Activated CD4-positive, alpha-beta T cell treated with anti-CD3 and anti-CD28 coated beads, Interleukin-2, amount 10 ng/mL, durations not matched to agents 24 days and 14 days (primary cell): Measurements from ENCODE around the gene ANO7. TPM values are rescaled to one million over a fixed set of nuclear protein-coding genes. Genes with fewer than 3 reads are reported as not detected.

Source experiments
- DNase-seq: peaks from one replicate; pipeline ENCODE4 v3.0.0; 2022
- H3K27ac Mint-ChIP-seq: one replicate; pipeline ENCODE4 v1.8.0; 2022; ENCODE audit warnings: mild to moderate bottlenecking, mixed read lengths
- H3K27me3 Mint-ChIP-seq: one replicate; pipeline ENCODE4 v1.8.0; 2022; ENCODE audit warnings: mixed read lengths
- H3K36me3 Mint-ChIP-seq: one replicate; pipeline ENCODE4 v1.8.0; 2022; ENCODE audit warnings: low read depth, mild to moderate bottlenecking, mixed read lengths
- H3K4me1 Mint-ChIP-seq: one replicate; pipeline ENCODE4 v1.8.0; 2021; ENCODE audit warnings: mixed read lengths
- H3K4me3 Mint-ChIP-seq: one replicate; pipeline ENCODE4 v1.8.0; 2022; ENCODE audit warnings: mild to moderate bottlenecking, moderate library complexity, mixed read lengths
- H3K9me3 Mint-ChIP-seq: one replicate; pipeline ENCODE4 v1.8.0; 2021; ENCODE audit warnings: mixed read lengths
- intact Hi-C: fragments of 100-400 bp; cut with micrococcal nuclease; formaldehyde crosslinking; loops from one replicate; pipeline ENCODE4 v1.15.1; 2023
- total RNA-seq: library from RNA; stranded (reverse); gene quantifications from 2 replicates; pipeline ENCODE4 v1.2.3, GENCODE V29; 2022

The ANO7 gene
- total RNA-seq, 1 donor from 2014 or later, result 2.8 TPM

DNA sequence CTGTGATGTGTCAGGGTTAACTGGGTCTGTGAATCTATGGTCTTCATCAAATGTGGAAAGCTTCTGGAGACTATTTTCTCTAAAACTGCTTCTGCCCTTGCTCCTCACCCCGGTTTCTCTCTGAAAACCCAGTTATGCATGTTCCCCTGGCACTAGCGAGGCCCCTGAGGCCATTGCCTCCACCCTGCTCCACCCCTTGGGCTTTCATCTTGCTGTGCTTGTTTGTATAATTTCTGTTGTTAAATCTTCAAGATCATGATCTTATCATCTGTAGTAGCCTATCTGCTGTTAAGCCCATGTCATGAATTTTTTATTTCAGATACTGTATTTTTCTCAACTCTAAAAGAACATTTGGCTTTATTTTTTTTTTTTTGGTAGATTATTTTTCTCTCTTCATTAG, 14.9 kb upstream of the ANO7 start:
- Mint-ChIP-seq H3K9me3 (peaks cover 11% of the 10 kb centered on the region), H3K4me1 (no peaks in the 10 kb centered on the region), H3K27me3 (no peaks in the 10 kb centered on the region), H3K36me3 (peaks cover 65% of the 10 kb centered on the region), H3K27ac (no peak overlapping the region), H3K4me3 (no peak overlapping the region)
- intact Hi-C loops, result no loop called here
- DNase-seq, result no peak

DNA sequence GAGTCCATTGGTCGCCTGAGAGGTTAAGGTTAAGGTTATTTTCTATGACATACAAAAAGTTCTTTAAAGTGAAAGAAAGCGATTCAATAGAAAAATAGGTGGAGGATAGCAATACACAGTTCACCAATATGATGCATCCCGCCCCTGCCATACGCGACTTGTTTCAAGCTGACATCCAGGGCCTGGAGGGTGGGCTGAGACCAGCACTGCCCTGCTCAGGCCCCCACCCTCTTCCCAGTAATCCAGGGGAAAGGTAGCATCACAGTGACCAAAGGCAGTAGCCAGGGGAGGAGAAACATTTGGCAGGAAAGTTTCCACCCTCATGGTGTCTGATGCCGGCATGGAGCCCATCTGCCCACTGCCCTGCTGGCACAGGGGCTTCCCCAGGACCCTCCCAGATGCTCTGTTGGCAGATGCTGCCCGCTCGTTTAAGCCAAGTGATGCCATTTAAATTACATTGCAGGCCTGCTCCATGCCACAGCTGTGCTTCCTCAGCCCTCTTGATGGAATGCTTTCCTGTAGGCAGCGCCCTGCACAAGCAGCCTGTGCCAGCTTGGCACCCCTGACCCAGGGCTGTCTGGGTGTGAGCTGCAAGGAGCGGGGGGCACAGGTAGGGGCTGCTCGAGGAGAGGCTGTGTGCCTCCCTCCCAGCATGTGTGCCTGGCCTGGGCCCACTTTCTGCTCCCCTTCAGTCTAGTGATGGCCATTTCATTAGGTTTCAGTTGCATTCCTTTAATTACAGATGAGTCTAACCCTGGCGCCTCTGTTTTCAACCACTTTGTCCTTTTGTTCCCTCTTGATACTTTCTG, 10.7 kb upstream of the ANO7 start:
- Mint-ChIP-seq H3K36me3 (peaks cover 46% of the 10 kb centered on the region), H3K9me3 (no peaks in the 10 kb centered on the region), H3K27ac (no peak overlapping the region), H3K4me1 (peaks cover 10% of the 10 kb centered on the region), H3K4me3 (no peak overlapping the region), H3K27me3 (no peaks in the 10 kb centered on the region)
- intact Hi-C loops, result no loop called here
- no peak for DNase-seq

DNA sequence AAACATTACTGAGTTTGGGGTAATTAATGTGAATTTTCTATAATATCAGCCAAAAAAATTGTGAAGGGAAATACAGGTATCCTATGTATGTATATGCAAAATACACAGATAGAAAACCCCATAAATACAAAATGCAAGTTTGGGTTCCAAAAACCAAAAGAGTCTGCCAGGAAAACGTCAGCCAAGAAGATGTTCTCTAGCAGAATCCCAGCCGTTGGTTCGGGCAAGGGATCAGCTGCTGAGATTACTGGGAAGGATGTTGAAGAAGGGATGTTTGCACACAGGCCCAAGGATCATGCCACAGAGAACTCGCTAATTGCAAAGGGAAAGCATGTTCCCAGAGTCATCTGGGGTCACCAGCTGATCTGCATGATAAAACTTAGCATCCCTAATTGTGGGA, 9.5 kb upstream of the ANO7 start:
- Mint-ChIP-seq H3K27me3 (no peaks in the 10 kb centered on the region), H3K4me3 (no peak overlapping the region), H3K9me3 (no peaks in the 10 kb centered on the region), H3K36me3 (peaks cover 37% of the 10 kb centered on the region), H3K4me1 (peaks cover 10% of the 10 kb centered on the region), H3K27ac (no peak overlapping the region)
- DNase-seq, result no peak
- intact Hi-C loops, result no loop called here

DNA sequence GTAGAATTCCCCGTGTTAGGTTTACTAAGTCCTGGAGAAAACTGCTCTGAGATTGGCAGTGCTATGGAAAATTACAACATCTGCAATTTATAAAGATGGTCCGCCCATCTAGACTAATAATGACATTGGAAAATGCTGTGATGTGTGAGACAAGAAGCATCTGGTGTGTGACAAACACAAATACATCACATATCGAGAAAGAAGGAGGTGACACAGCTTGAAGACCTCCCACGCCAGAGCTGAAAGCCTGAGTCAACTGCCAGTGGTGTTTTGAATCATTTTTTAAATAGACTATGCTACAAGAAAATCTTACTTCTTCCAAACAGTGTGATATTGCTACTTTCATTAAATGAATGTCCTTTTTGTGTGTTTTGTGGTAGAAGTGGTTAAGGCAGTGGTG, 8.6 kb upstream of the ANO7 start:
- Mint-ChIP-seq H3K27ac (peak overlapping the region; percentile 63), H3K9me3 (no peaks in the 10 kb centered on the region), H3K27me3 (no peaks in the 10 kb centered on the region), H3K4me3 (no peak overlapping the region), H3K4me1 (peaks cover 10% of the 10 kb centered on the region), H3K36me3 (peaks cover 36% of the 10 kb centered on the region)
- intact Hi-C loops, result no loop called here
- DNase-seq, result no peak

DNA sequence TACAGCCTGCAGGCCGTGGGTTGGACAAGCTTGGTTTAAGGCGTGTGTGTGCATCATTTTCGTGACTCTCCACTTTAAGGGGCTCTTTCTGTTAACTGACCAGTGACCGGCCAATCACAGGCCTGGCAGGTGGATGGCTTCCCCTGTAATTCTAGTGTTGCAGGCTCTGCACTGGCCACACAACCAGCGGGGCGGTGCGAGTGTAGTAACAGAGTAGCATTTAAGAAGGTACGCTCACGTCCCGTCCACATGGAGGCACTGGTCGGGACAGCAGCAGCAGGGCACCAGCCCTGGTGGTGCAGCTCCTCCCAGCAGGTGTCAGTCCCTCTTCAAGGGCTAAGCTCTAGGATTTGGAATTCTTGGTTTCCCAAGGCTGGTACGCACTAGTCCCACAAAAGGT, 8.0 kb upstream of the ANO7 start:
- intact Hi-C loops, result no loop called here
- no peak for DNase-seq
- Mint-ChIP-seq H3K9me3 (no peaks in the 10 kb centered on the region), H3K4me1 (peaks cover 10% of the 10 kb centered on the region), H3K4me3 (no peak overlapping the region), H3K27me3 (no peaks in the 10 kb centered on the region), H3K27ac (no peak overlapping the region), H3K36me3 (peaks cover 31% of the 10 kb centered on the region)

DNA sequence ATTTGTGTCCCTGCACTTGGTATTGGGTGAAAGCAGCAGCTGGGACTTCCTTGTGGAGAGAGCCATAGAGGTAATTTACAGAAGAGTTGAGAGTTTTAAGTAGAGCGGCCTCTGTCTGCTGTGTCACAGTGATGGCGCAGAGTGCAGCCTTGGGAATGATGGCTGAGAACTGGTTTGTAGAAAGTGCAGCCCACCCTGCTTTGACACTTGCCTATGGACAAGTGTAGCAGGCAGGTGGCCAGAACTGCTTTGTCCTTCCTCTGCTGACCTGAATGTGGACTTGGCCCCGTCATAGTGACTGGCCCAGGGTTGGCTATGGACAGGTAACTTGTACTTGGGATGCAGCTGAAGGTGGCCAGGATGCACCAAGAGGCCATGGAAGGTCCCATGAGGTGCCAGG, 6.4 kb upstream of the ANO7 start:
- Mint-ChIP-seq H3K27me3 (no peaks in the 10 kb centered on the region), H3K36me3 (peaks cover 29% of the 10 kb centered on the region), H3K27ac (no peak overlapping the region), H3K4me1 (peaks cover 10% of the 10 kb centered on the region), H3K9me3 (no peaks in the 10 kb centered on the region), H3K4me3 (no peak overlapping the region)
- no peak for DNase-seq
- intact Hi-C loops, result no loop called here

DNA sequence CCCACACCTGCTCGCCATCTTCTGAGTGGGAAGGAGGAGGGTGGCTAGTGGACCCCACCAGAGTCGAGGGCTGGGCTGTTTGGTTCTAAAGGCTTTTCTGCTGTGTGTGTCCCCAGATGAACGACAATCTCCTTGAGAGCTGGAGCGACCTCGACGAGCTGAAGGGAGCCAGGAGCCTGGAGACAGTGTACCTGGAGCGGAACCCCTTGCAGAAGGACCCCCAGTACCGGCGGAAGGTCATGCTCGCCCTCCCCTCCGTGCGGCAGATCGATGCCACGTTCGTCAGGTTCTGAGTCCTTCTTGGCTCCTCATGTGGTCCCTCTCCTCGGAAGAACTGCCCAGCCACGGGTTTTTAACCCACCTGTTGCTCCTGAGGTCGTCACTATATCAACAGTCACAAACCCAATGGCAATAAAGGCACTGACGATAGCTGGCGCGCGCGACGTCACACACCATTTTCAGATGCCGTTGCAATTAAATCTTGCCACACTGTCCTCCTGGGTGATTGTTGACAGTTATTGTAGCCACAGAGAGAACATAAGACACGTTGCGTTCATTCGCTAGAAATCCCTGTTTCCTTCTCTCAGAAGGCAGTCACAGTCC, 5.8 kb upstream of the ANO7 start:
- intact Hi-C loops, result no loop called here
- H3K9me3 Mint-ChIP-seq, result no peaks in the 10 kb centered on the region
- H3K36me3 Mint-ChIP-seq, result peaks cover 25% of the 10 kb centered on the region
- H3K4me1 Mint-ChIP-seq, result peaks cover 10% of the 10 kb centered on the region
- DNase-seq, result no peak
- no peak overlapping the region for H3K4me3 Mint-ChIP-seq
- H3K27me3 Mint-ChIP-seq, result no peaks in the 10 kb centered on the region
- no peak overlapping the region for H3K27ac Mint-ChIP-seq

DNA sequence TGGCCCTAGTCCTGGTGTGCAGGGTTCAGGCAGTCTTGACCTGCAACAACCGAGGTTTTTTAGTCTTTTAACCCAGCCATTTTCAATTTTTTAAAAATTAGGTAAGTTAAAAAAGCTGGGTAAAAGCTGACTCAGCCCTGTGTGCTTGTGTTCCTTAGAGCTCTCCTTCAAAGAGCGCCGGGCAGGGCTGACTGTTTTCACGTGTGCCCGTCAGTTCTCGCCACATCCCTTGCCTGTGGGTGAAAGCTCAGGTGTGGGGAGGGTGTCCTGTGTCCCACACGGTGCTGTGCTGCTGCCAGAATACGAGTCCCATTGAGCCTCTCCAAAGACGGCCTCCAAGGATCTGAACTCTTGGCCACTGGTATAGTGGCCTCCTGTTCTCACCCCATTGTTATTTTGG, 5.3 kb upstream of the ANO7 start:
- Mint-ChIP-seq H3K27me3 (no peaks in the 10 kb centered on the region), H3K4me3 (no peak overlapping the region), H3K36me3 (peaks cover 20% of the 10 kb centered on the region), H3K9me3 (no peaks in the 10 kb centered on the region), H3K4me1 (peaks cover 10% of the 10 kb centered on the region), H3K27ac (no peak overlapping the region)
- intact Hi-C loops, result no loop called here
- DNase-seq, result no peak

DNA sequence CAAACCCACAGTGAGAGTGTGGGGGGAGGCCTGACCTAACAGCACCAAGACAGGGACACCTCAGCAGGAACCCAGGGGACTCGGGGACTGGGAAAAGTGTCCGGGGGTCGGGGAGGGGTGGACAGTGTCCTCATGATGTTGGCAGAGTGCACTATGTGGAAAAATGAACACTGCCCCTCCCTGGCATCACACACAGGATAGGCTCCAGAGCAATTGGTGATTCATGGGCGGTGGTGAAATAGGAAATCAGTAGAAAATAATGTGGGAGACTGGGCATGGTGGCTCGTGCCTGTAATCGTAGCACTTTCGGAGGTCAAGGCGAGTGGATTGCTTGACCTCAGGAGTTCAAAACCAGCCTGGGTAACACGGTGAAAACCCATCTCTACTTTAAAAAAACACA, 3.6 kb upstream of the ANO7 start:
- H3K36me3 Mint-ChIP-seq, result peaks cover 7% of the 10 kb centered on the region
- H3K27ac Mint-ChIP-seq, result no peak overlapping the region
- no peaks in the 10 kb centered on the region for H3K9me3 Mint-ChIP-seq
- H3K4me3 Mint-ChIP-seq, result no peak overlapping the region
- peaks cover 2% of the 10 kb centered on the region for H3K4me1 Mint-ChIP-seq
- DNase-seq, result no peak
- no peaks in the 10 kb centered on the region for H3K27me3 Mint-ChIP-seq
- intact Hi-C loops, result no loop called here

DNA sequence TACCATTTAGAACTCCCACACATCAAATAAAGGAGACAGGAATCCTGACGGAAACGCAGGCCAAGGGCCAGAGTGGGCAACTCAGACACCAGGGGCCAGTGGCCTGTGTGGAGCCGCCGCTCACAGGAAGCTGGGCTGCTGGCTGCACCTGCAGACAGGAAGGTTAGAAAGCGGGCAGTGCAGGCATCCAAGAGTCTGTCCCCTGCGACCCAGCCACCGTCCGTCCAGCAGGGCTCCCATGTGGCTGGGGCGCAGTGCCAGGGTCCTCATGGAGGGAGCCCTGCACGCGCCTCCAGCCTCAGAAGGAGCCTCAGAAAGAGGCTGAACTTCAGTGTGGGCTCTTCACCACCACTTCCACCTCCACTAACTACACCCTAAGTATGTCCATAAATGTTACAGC, 2.5 kb upstream of the ANO7 start:
- H3K4me1 Mint-ChIP-seq, result no peaks in the 10 kb centered on the region
- no peak for DNase-seq
- H3K9me3 Mint-ChIP-seq, result no peaks in the 10 kb centered on the region
- H3K4me3 Mint-ChIP-seq, result no peak overlapping the region
- no peak overlapping the region for H3K27ac Mint-ChIP-seq
- H3K27me3 Mint-ChIP-seq, result no peaks in the 10 kb centered on the region
- peaks cover 4% of the 10 kb centered on the region for H3K36me3 Mint-ChIP-seq
- intact Hi-C loops, result no loop called here

DNA sequence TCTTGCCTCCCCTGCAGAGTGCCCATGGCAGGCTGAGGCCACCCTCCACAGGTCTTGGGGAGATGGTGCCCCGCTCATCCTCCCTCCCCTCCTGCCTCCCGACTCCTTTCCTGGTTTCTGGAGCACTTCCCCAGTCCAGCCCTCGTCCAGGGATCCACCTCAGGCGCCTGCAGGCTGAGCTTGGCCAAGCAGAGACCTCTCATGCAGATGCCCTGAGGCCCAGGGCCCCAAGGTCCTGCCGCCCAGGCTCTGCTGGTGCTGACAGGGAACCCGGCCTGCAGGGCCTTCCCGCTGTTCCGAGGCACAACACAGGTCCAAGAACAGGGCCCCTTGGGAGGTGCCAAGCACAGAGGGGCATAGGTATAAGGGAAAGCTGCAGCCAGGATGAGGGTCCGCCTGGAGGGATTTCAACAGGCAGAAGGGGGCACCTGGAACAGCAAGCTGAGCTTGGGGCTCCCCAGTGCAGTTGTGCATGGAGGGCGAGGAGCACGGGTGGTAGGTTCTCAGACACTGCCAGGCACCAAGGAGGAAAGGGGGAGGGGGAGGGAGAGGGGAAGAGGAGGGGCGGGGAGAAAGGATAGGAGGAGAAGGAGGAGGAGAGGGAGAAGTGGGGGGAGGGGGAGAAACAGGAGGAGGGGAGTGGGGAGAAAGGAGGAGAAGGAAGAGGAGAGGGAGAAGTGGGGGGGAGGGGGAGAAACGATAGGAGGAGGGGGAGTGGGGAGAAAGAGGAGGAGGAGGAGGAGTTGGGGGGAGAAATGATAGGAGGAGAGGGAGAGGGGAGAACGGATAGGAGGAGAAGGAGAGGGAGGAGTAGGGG, 1.2 kb upstream of the ANO7 start:
- H3K36me3 Mint-ChIP-seq, result no peaks in the 10 kb centered on the region

DNA sequence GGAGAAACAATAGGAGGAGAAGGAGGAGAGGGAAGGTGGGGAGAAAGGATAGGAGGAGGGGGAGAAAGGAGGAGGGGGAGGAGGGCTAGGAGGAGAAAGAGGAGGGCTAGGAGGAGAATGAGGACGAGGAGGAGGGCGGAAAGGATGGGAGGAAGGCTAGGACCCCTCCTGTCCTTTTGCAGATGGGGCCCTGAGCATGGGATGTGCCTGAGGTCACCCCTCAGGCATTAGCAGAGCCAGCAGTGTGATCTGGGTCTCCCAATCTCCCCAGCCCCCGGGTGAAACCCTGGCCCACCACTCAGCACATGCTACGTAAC, 601 bp upstream of the ANO7 start:
- no peak overlapping the region for H3K27ac Mint-ChIP-seq
- no peaks in the 10 kb centered on the region for H3K36me3 Mint-ChIP-seq
- intact Hi-C loops, result no loop called here
- H3K9me3 Mint-ChIP-seq, result no peaks in the 10 kb centered on the region
- DNase-seq, result no peak
- H3K27me3 Mint-ChIP-seq, result no peaks in the 10 kb centered on the region
- no peaks in the 10 kb centered on the region for H3K4me1 Mint-ChIP-seq
- no peak overlapping the region for H3K4me3 Mint-ChIP-seq

More for the DNA sequence above, 1.2 kb upstream of the ANO7 start:
- intact Hi-C loops, result no loop called here
- Mint-ChIP-seq H3K27me3 (no peaks in the 10 kb centered on the region), H3K4me1 (no peaks in the 10 kb centered on the region), H3K9me3 (no peaks in the 10 kb centered on the region), H3K4me3 (no peak overlapping the region), H3K27ac (no peak overlapping the region)
- DNase-seq, result no peak

DNA sequence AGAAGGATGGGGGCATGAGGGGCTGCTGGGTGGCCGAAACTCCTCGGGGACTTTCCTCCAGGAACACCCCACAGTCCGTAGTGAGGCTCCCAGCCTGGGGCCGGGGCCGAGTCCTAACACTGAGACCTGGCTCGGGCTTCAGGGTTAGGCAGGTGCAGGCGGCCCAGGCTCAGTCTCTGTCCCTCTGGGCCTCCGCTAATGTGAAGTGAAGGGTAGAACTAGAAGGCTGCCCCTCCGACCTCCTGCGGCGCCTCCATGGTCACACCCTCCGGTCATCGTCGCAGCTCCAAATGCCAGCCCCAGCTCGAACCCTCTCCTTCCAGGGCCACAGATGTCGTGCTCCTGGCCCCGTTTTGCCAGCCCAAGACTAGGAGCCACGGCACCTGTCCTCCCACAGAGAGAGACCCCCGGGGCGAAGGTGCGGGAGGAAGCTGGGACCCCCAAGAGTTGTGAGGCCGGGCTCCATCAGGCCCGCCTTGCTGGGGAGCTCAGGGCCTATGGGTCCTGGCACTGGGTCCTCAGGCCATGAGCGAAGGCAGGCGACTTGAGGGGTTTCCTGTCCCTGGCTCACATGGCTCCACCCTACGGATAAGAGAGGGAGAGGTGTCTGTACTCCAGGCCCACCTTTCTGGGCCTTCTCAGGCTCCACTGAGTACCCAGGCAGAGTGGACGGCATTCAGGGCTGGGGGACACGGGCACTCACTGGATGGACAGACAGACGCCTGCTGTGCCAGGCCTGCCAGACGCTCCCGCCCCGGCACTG, 797 bp downstream of the ANO7 start:
- Mint-ChIP-seq H3K27me3 (no peaks in the 10 kb centered on the region), H3K27ac (no peak overlapping the region)

DNA sequence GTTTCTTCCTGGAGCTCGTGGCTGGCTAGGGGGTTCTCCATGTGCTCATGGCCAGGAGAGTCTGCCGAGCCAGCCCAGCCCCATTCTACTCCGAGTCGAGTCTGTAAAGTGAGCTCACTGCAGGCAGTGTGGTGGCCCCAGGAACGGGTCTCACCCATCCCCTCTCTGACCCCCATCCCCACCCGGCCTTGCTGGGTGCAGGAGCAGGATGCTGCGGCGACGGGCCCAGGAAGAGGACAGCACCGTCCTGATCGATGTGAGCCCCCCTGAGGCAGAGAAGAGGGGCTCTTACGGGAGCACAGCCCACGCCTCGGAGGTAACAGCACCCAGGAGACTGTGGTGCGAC, 1.4 kb downstream of the ANO7 start:
- no peak overlapping the region for H3K27ac Mint-ChIP-seq
- intact Hi-C loops, result no loop called here
- H3K27me3 Mint-ChIP-seq, result no peaks in the 10 kb centered on the region
- no peak overlapping the region for H3K4me3 Mint-ChIP-seq
- no peaks in the 10 kb centered on the region for H3K9me3 Mint-ChIP-seq
- H3K36me3 Mint-ChIP-seq, result no peaks in the 10 kb centered on the region
- H3K4me1 Mint-ChIP-seq, result no peaks in the 10 kb centered on the region
- DNase-seq, result no peak

More for the DNA sequence above, 797 bp downstream of the ANO7 start:
- intact Hi-C loops, result no loop called here
- no peaks in the 10 kb centered on the region for H3K36me3 Mint-ChIP-seq
- no peaks in the 10 kb centered on the region for H3K9me3 Mint-ChIP-seq
- no peak for DNase-seq
- H3K4me1 Mint-ChIP-seq, result no peaks in the 10 kb centered on the region
- H3K4me3 Mint-ChIP-seq, result no peak overlapping the region
